H1 (cell line): ENCODE data around the gene YAP1.

Source experiments
- RAD21 ChIP-seq, 2 experiments: IDR thresholded peaks in 1 of 2; conservative IDR thresholded peaks in 1 of 2; 2 replicates each; pipeline ENCODE4 v1.6.1; 2011; ENCODE audit warnings: low read depth in 2 of 2, low read length in 2 of 2, improper control_type of control experiment in 1 of 2, inconsistent platforms in 1 of 2, mild to moderate bottlenecking in 1 of 2, moderate library complexity in 1 of 2
- SIN3A ChIP-seq, 2 experiments: IDR thresholded peaks in 1 of 2; conservative IDR thresholded peaks in 1 of 2; 2 replicates each; pipeline ENCODE4 v1.6.1; 2011 to 2012; ENCODE audit warnings: low read length in 2 of 2, improper control_type of control experiment in 1 of 2, low read depth in 1 of 2, mild to moderate bottlenecking in 1 of 2
- TF ChIP-seq, protein P1 (sequence below), 3 experiments: IDR thresholded peaks; 1 replicate in 2 of 3; 2 replicates in 1 of 3; pipeline versions ENCODE4 v1.5.1 to v1.6.1; 2011; ENCODE audit warnings: low read length in 3 of 3, mild to moderate bottlenecking in 3 of 3, inconsistent platforms in 2 of 3, low read depth in 1 of 3, moderate library complexity in 1 of 3; ENCODE audit not compliant: insufficient read depth in 1 of 3; ENCODE audit errors: control extremely low read depth in 1 of 3

DNA sequence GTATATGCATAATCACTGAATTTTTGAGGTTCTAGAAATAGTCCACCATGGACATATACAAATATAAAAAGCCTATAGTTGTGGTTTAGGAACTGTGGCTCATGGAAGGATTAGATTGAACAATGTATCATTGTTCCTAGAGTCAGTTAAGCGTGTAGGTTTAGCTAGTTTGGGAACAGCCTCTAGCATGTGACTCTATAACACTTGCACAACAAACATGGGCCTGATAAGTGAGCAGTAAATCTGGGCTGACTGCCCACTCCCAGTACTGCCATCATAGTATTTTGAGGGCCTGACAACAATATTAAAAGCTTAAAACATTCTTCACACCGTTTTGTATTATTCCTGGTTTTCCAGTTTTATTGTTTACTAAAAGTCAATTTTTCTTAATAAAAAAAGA lies 47.0 kb downstream of the YAP1 start:
- TF ChIP-seq, protein P1, sequence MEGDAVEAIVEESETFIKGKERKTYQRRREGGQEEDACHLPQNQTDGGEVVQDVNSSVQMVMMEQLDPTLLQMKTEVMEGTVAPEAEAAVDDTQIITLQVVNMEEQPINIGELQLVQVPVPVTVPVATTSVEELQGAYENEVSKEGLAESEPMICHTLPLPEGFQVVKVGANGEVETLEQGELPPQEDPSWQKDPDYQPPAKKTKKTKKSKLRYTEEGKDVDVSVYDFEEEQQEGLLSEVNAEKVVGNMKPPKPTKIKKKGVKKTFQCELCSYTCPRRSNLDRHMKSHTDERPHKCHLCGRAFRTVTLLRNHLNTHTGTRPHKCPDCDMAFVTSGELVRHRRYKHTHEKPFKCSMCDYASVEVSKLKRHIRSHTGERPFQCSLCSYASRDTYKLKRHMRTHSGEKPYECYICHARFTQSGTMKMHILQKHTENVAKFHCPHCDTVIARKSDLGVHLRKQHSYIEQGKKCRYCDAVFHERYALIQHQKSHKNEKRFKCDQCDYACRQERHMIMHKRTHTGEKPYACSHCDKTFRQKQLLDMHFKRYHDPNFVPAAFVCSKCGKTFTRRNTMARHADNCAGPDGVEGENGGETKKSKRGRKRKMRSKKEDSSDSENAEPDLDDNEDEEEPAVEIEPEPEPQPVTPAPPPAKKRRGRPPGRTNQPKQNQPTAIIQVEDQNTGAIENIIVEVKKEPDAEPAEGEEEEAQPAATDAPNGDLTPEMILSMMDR (IDR thresholded peaks at IDR 0.05; ENCODE audit: control extremely low read depth in 1 of 3, insufficient read depth in 1 of 3, low read depth in 1 of 3, low read length in 3 of 3): no peak
- TF ChIP-seq SIN3A (conservative IDR thresholded peaks at IDR 0.05 in 1 of 2, IDR thresholded peaks at IDR 0.05 in 1 of 2; ENCODE audit: low read depth in 1 of 2, low read length in 2 of 2) (no peak), RAD21 (IDR thresholded peaks at IDR 0.05 in 1 of 2, conservative IDR thresholded peaks at IDR 0.05 in 1 of 2; ENCODE audit: low read depth in 2 of 2, low read length in 2 of 2) (no peak)
